T-helper 2 cell (primary cell): ENCODE measurements around the gene SSR4.

ENCODE experiments used
- DNase-seq, 5 experiments: peaks; one replicate each; pipeline versions ENCODE4 v3.0.0 to v3.0.0-alpha.2; 2012 to 2022

SSR4 gene

DNA sequence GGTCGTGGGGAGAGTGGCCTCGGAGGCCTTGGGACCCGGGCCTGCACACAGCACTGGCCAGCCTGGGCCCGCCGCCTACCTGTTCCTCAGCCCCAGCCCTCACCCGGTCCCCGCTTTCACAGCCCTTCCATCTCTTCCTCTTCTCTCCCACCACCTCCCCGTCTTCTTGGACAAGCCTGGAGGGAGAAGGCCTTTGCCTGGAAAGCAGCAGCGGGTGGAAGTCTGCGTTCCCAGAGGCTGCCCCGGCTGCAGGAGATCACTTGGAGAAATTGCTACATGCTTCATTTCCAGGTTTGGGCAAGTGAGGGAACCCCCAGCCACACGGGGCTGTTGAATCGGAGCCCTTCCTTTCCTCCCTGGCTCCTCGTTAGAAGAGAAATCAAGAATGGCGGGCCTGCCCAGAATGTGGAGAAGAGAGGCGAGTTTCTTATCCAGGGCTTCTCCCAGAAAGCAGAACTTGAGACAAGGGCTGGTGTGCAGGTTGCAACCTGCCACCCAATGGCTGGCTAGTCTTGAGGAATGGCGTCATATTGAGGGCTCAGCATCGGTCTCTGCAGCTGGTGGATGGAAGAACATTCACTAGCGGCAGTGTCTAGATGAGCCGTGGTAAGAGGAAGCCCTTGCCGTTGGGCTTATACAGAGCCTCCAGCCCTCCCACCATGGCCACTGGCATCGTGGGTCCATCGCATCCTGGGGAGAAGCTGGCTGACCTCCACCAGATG, 37.1 kb downstream of the SSR4 start:
- DNase-seq = no peak

DNA sequence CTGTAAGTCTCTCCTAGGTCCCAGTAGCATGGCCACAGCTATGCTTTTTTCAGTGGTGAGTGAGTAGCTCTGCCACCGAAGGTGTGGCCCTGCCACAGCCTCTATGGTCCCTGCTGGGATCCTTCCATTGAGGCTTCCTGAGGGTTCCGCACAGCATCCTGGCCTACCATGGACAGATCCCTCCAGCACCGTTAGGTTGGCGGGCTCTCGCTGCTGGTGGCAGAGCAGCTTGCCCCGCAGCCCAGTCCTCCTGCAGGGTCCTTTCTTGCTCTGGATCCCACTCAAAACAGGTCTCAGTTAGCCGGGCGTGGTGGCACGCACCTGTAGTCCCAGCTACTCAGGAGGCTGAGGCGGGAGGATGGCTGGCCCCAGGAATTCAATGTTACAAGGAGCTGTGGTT, 38.3 kb downstream of the SSR4 start:
- no peak for DNase-seq

DNA sequence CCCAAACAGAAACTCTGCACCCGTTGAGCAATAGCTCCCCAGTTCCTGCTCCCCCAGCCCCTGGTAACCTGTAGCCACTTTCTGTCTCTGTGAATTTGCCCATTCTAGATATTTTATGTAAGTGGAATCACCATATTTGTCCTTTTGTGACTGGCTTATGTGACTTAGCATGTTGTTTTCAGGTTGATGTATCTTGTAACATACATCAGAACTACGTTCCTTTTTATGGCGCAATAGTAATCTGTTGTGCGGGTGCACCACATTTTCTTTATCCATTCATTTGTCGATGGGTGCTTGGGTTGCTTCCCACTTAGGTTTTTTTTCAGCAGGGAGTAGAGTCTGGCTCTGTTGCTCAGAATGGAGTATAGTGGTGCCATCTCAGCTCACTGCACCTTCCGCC, 42.5 kb downstream of the SSR4 start:
- no peak for DNase-seq

- no peak for DNase-seq
Measured at GRCh38 chrX:153844509-153845082, 50.1 kb downstream of the SSR4 start.

GRCh38 chrX:153845195-153845594, 50.7 kb downstream of the SSR4 start:
- DNase-seq = no peak

DNA sequence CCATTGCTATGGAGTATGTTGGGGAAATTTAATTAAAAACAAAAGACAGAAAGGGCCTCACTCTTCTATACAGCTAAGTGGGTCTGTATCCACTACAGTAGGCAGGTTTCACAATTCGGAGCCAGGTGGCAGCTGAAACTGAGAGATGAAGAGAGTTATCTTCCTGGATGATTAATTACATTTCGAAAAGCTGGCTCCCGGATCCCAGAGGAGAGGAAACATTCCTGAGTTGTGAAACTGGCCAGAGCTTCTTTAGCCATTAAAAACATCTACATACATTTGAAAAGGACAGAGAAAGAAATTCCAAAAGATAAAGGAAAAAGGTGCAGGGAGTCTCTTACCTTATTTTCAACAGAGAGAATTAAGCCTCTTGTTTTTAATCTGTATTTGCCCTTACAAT, 51.4 kb downstream of the SSR4 start:
- DNase-seq = no peak
